Lung (tissue), 12 donors: ENCODE data around the gene SCGB1A1. TPM values are rescaled to one million over a fixed set of nuclear protein-coding genes. Genes with fewer than 3 reads are reported as not detected.
A peak's percentile ranks its signal among the peaks of the same experiment; 100 is the strongest.

Source experiments
- ATAC-seq: fragments of 200-7000 bp; cut with Tn5 transposase; one replicate; pipeline ENCODE4 v1.9.1; 2020; ENCODE audit warnings: moderate number of reproducible peaks; ENCODE audit not compliant: insufficient read depth, low FRiP score
- DNase-seq, 3 donors: peaks; one replicate each; pipeline ENCODE4 v3.0.0-alpha.2; 2013 to 2017
- H3K27ac ChIP-seq, 2 donors: one replicate each; pipeline ENCODE4 v1.5.1; 2013; ENCODE audit warnings: mild to moderate bottlenecking in 2 of 2, moderate library complexity in 2 of 2, control low read depth in 1 of 2, inconsistent platforms in 1 of 2, low read depth in 1 of 2, low read length in 1 of 2
- H3K27me3 ChIP-seq, 3 donors: one replicate each; pipeline ENCODE4 v1.5.1; 2013; ENCODE audit warnings: low read length in 2 of 3; ENCODE audit not compliant: control insufficient read depth in 3 of 3, insufficient read depth in 3 of 3
- H3K36me3 ChIP-seq, 4 donors: one replicate each; pipeline ENCODE4 v1.5.1; 2013; ENCODE audit warnings: low read length in 4 of 4, mild to moderate bottlenecking in 1 of 4, moderate library complexity in 1 of 4; ENCODE audit not compliant: control insufficient read depth in 4 of 4, insufficient read depth in 4 of 4
- H3K4me1 ChIP-seq, 5 donors: one replicate each; pipeline ENCODE4 v1.5.1; 2013; ENCODE audit warnings: low read length in 5 of 5, mild to moderate bottlenecking in 2 of 5, moderate library complexity in 1 of 5; ENCODE audit not compliant: control insufficient read depth in 5 of 5, insufficient read depth in 5 of 5
- H3K4me3 ChIP-seq: one replicate; pipeline ENCODE4 v1.5.1; 2013; ENCODE audit warnings: mild to moderate bottlenecking, control low read depth, moderate library complexity
- H3K9ac ChIP-seq, 2 donors: one replicate each; pipeline ENCODE4 v1.5.1; 2013; ENCODE audit warnings: low read length in 2 of 2, control low read depth in 1 of 2; ENCODE audit not compliant: insufficient read depth in 1 of 2
- H3K9me3 ChIP-seq, 4 donors: one replicate each; pipeline ENCODE4 v1.5.1; 2013; ENCODE audit warnings: low read length in 3 of 4, mild to moderate bottlenecking in 1 of 4, moderate library complexity in 1 of 4; ENCODE audit not compliant: control insufficient read depth in 4 of 4, insufficient read depth in 3 of 4
- CTCF ChIP-seq: IDR thresholded peaks from 2 replicates; pipeline ENCODE4 v1.5.1; 2012; ENCODE audit warnings: mild to moderate bottlenecking; ENCODE audit errors: control extremely low read depth, extremely low read depth
- WGBS, 2 donors: extraction: QIAGEN DNeasy Blood & Tissue Kit; methylation state at CpG; one replicate each; pipeline ENCODE4 v1.1.7; 2013; 5-methylcytosine and 5-hydroxymethylcytosine counted together
- polyA plus RNA-seq, 2 donors: library from polyadenylated mRNA; stranded (reverse); fragments of 200-250 nt; gene quantifications; one replicate each; pipeline ENCODE4 v1.2.1, GENCODE V29; 2013
- total RNA-seq, 2 donors: library from RNA; depleted of rRNA in 1 of 2; stranded (reverse); fragments of >200 nt in 1 of 2; gene quantifications; one replicate each; pipeline ENCODE4 v1.2.1, GENCODE V29; 2014 to 2021
- donor health status: control.
- donor health status: control.
- donor health status: Bipolar disorder and iron deficiency.
- donor health status: healthy.
- donor health status: DM: yes; HTN: yes; CAD: no.

SCGB1A1 gene
- total and polyA plus RNA-seq, 4 donors, result 16.0 to 6,099 (median 3,995) TPM

- no peak for ATAC-seq
- Histone ChIP-seq H3K4me3 (no peak overlapping the region), H3K36me3 (no peaks in the 10 kb centered on the region), H3K9me3 (no peaks in the 10 kb centered on the region), H3K9ac (no peak overlapping the region), H3K27ac (no peak overlapping the region), H3K27me3 (no peaks in the 10 kb centered on the region), H3K4me1 (peaks cover 3 to 40% (median 14%) of the 10 kb centered on the region in 5 donors)
- DNase-seq, result no peak
- WGBS, 2 donors, result 83 to 90% methylated on average over 5 of the region's 5 CpGs
- no peak for TF ChIP-seq CTCF
Measured at GRCh38 chr11:62404901-62405300, 13.9 kb upstream of the SCGB1A1 start.

GRCh38 chr11:62406034-62406433 is 12.8 kb upstream of the SCGB1A1 start:
- Histone ChIP-seq H3K27ac (no peak overlapping the region), H3K4me3 (no peak overlapping the region), H3K36me3 (no peaks in the 10 kb centered on the region), H3K4me1 (peaks cover 0 to 29% (median 12%) of the 10 kb centered on the region in 5 donors), H3K9ac (no peak overlapping the region), H3K9me3 (no peaks in the 10 kb centered on the region), H3K27me3 (no peaks in the 10 kb centered on the region)
- ATAC-seq (no peak), DNase-seq (peak in 2 of 3 donors; percentile 62 to 67)
- TF ChIP-seq CTCF, result no peak
- WGBS, 2 donors, result 70 to 86% methylated on average over 4 of the region's 4 CpGs

- TF ChIP-seq CTCF, result no peak
- H3K4me3 ChIP-seq, result no peak overlapping the region
- DNase-seq, result no peak
- no peak for ATAC-seq
- H3K36me3 ChIP-seq, result no peaks in the 10 kb centered on the region
- H3K27ac ChIP-seq, result no peak overlapping the region
- H3K27me3 ChIP-seq, result no peaks in the 10 kb centered on the region
- H3K9ac ChIP-seq, result no peak overlapping the region
- H3K9me3 ChIP-seq, result no peaks in the 10 kb centered on the region
- H3K4me1 ChIP-seq, result peaks cover 0 to 12% (median 0%) of the 10 kb centered on the region in 5 donors
- 90 to 91% methylated on average over 8 of the region's 8 CpGs for WGBS, 2 donors
Measured at GRCh38 chr11:62409831-62410230, 9.0 kb upstream of the SCGB1A1 start.

GRCh38 chr11:62410972-62411371 is 7.9 kb upstream of the SCGB1A1 start:
- TF ChIP-seq CTCF, result no peak
- Histone ChIP-seq H3K36me3 (no peaks in the 10 kb centered on the region), H3K27me3 (no peaks in the 10 kb centered on the region)

More at GRCh38 chr11:62410972-62411371, 7.9 kb upstream of the SCGB1A1 start:
- Histone ChIP-seq H3K4me3 (no peak overlapping the region), H3K4me1 (peaks cover 0 to 11% (median 0%) of the 10 kb centered on the region in 5 donors), H3K9ac (no peak overlapping the region), H3K27ac (no peak overlapping the region), H3K9me3 (no peaks in the 10 kb centered on the region)
- ATAC-seq, result no peak
- no peak for DNase-seq
- 86 to 95% methylated on average over 8 of the region's 8 CpGs for WGBS, 2 donors
